WTC11 (cell line): ENCODE measurements around the gene SMIM11. TPM values are rescaled to one million over a fixed set of nuclear protein-coding genes. Genes with fewer than 3 reads are reported as not detected.

Experiments
- ATAC-seq: fragments of 200-7000 bp; cut with Tn5 transposase; 2 replicates; pipeline ENCODE4 v1.10.0; 2021; ENCODE audit warnings: mild to moderate bottlenecking, moderate library complexity
- CTCF ChIA-PET: fragments of 300-600 bp; sonication (Branson Sonifier 250); formaldehyde crosslinking; loops from one replicate; lab custom pipeline; 2021; ENCODE audit warnings: antibody characterized with exemption; lab: Charles Lee
- POLR2A ChIA-PET: fragments of 350-600 bp; sonication (Branson Sonifier 250); formaldehyde crosslinking; loops from one replicate; lab custom pipeline; 2021; ENCODE audit warnings: antibody characterized with exemption; lab: Charles Lee
- DNase-seq: peaks from one replicate; pipeline ENCODE4 v3.0.0; 2021; ENCODE audit warnings: low spot score
- H3K27ac Mint-ChIP-seq: 2 replicates; pipeline ENCODE4 v1.8.0; 2021; ENCODE audit warnings: mixed read lengths
- H3K27me3 Mint-ChIP-seq: 2 replicates; pipeline ENCODE4 v1.8.0; 2021; ENCODE audit warnings: low read depth, mild to moderate bottlenecking, moderate library complexity, mixed read lengths
- H3K36me3 Mint-ChIP-seq: 2 replicates; pipeline ENCODE4 v1.8.0; 2021; ENCODE audit warnings: mixed read lengths
- H3K4me1 Mint-ChIP-seq: 2 replicates; pipeline ENCODE4 v1.8.0; 2022; ENCODE audit warnings: mixed read lengths
- H3K4me3 Mint-ChIP-seq: 2 replicates; pipeline ENCODE4 v1.8.0; 2021; ENCODE audit warnings: mild to moderate bottlenecking, moderate library complexity, mixed read lengths
- H3K9me3 Mint-ChIP-seq: 2 replicates; pipeline ENCODE4 v1.8.0; 2021; ENCODE audit warnings: mixed read lengths
- ATF3 ChIP-seq: sonication (generic); formaldehyde crosslinking; conservative IDR thresholded peaks from 2 replicates; pipeline ENCODE4 v1.8.1; 2022; ENCODE audit warnings: mild to moderate bottlenecking, missing genetic modification reagents
- CREB1 ChIP-seq: sonication (generic); formaldehyde crosslinking; IDR thresholded peaks from 2 replicates; pipeline ENCODE4 v1.8.0; 2023; ENCODE audit warnings: mild to moderate bottlenecking, missing genetic modification reagents
- CTCF ChIP-seq: fragments of 200-600 bp; IDR thresholded peaks from 2 replicates; pipeline ENCODE4 v1.8.0; 2022; ENCODE audit warnings: antibody characterized with exemption
- EMX1 ChIP-seq: fragments of 250-450 bp; sonication (Bioruptor Pico); IDR thresholded peaks from 2 replicates; pipeline ENCODE4 v1.8.0; 2021; ENCODE audit warnings: mild to moderate bottlenecking
- ETV6 ChIP-seq: sonication (generic); formaldehyde crosslinking; IDR thresholded peaks from 2 replicates; pipeline ENCODE4 v1.8.1; 2022; ENCODE audit warnings: mild to moderate bottlenecking, missing genetic modification reagents
- FOXK1 ChIP-seq: sonication (generic); formaldehyde crosslinking; IDR thresholded peaks from 2 replicates; pipeline ENCODE4 v1.8.0; 2022; ENCODE audit warnings: mild to moderate bottlenecking, moderate library complexity, missing genetic modification reagents
- FOXP1 ChIP-seq: sonication (generic); formaldehyde crosslinking; IDR thresholded peaks from 2 replicates; pipeline ENCODE4 v1.8.0; 2022; ENCODE audit warnings: missing genetic modification reagents, mild to moderate bottlenecking, moderate library complexity, borderline replicate concordance
- FOXP4 ChIP-seq: sonication (generic); formaldehyde crosslinking; IDR thresholded peaks from 2 replicates; pipeline ENCODE4 v1.8.0; 2022; ENCODE audit warnings: mild to moderate bottlenecking, missing genetic modification reagents
- GTF2I ChIP-seq: fragments of 250-450 bp; sonication (Bioruptor Pico); conservative IDR thresholded peaks from 2 replicates; pipeline ENCODE4 v1.4.0; 2021; ENCODE audit warnings: mild to moderate bottlenecking
- HMGA2 ChIP-seq: fragments of 250-450 bp; sonication (Bioruptor Pico); IDR thresholded peaks from 2 replicates; pipeline ENCODE4 v1.4.0; 2021; ENCODE audit warnings: mild to moderate bottlenecking, moderate library complexity
- HMGXB4 ChIP-seq: sonication (generic); formaldehyde crosslinking; IDR thresholded peaks from 2 replicates; pipeline ENCODE4 v1.8.1; 2023; ENCODE audit warnings: mild to moderate bottlenecking, moderate library complexity, missing genetic modification reagents
- IRF2 ChIP-seq: sonication (generic); formaldehyde crosslinking; IDR thresholded peaks from 2 replicates; pipeline ENCODE4 v1.8.0; 2022; ENCODE audit warnings: low read depth, missing genetic modification reagents, borderline replicate concordance
- MXD4 ChIP-seq: fragments of 250-450 bp; sonication (Bioruptor Pico); IDR thresholded peaks from 2 replicates; pipeline ENCODE4 v1.8.0; 2021; ENCODE audit warnings: mild to moderate bottlenecking, moderate library complexity, borderline replicate concordance
- NFE2L1 ChIP-seq: sonication (generic); formaldehyde crosslinking; IDR thresholded peaks from 2 replicates; pipeline ENCODE4 v1.8.1; 2023; ENCODE audit warnings: missing genetic modification reagents
- PREB ChIP-seq: sonication (generic); formaldehyde crosslinking; IDR thresholded peaks from 2 replicates; pipeline ENCODE4 v1.8.1; 2022; ENCODE audit warnings: mild to moderate bottlenecking, missing genetic modification reagents, moderate library complexity, borderline replicate concordance
- SMAD4 ChIP-seq: sonication (generic); formaldehyde crosslinking; IDR thresholded peaks from 2 replicates; pipeline ENCODE4 v1.8.0; 2022; ENCODE audit warnings: mild to moderate bottlenecking, missing genetic modification reagents
- TP53 ChIP-seq: sonication (generic); formaldehyde crosslinking; IDR thresholded peaks from 2 replicates; pipeline ENCODE4 v1.8.1; 2023; ENCODE audit warnings: mild to moderate bottlenecking, missing genetic modification reagents
- ZBTB21 ChIP-seq: sonication (generic); formaldehyde crosslinking; IDR thresholded peaks from 2 replicates; pipeline ENCODE4 v1.8.1; 2023; ENCODE audit warnings: mild to moderate bottlenecking, missing genetic modification reagents, borderline replicate concordance
- ZNF232 ChIP-seq: sonication (generic); formaldehyde crosslinking; IDR thresholded peaks from 2 replicates; pipeline ENCODE4 v1.8.0; 2022; ENCODE audit warnings: mild to moderate bottlenecking, missing genetic modification reagents
- ZNF263 ChIP-seq: sonication (generic); formaldehyde crosslinking; IDR thresholded peaks from 2 replicates; pipeline ENCODE4 v1.8.1; 2022; ENCODE audit warnings: low read depth, mild to moderate bottlenecking, moderate library complexity, missing genetic modification reagents
- total RNA-seq: library from RNA; stranded (reverse); gene quantifications from 3 replicates; pipeline ENCODE4 v1.2.3, GENCODE V29; 2021

Gene SMIM11
- total RNA-seq, 1 experiment from 2014 or later: 1.4 TPM

GRCh38 chr21:34358866-34359265 lies 16.4 kb upstream of the SMIM11 start:
- Mint-ChIP-seq H3K27ac (no peak overlapping the region), H3K4me1 (peaks cover 3% of the 10 kb centered on the region), H3K4me3 (no peak overlapping the region), H3K36me3 (peaks cover 5% of the 10 kb centered on the region; the same call in 1 of the 2 replicates), H3K9me3 (peaks cover 17% of the 10 kb centered on the region)
- ChIA-PET POLR2A (no interaction called here), CTCF (no interaction called here)
- TF ChIP-seq GTF2I (CRISPR knock-in tag): 0 out of 2 replicates have a peak, but pooled peaks have one; percentile 54
- no peak for TF ChIP-seq ZNF232 (CRISPR knock-in tag)
- no peak for TF ChIP-seq ETV6
- TF ChIP-seq FOXP1 (CRISPR knock-in tag): no peak
- TF ChIP-seq MXD4 (CRISPR knock-in tag): no peak
- TF ChIP-seq, all 79 proteins: peak for 1
- no peaks in the 10 kb centered on the region; the same call in none of the 2 replicates for H3K27me3 Mint-ChIP-seq
- DNase-seq (no peak), ATAC-seq (no peak)

- Mint-ChIP-seq H3K36me3 (peaks cover 5% of the 10 kb centered on the region; the same call in 1 of the 2 replicates), H3K4me1 (peaks cover 2% of the 10 kb centered on the region; the same call in 1 of the 2 replicates), H3K4me3 (no peak overlapping the region), H3K9me3 (peaks cover 17% of the 10 kb centered on the region), H3K27ac (no peak overlapping the region), H3K27me3 (no peaks in the 10 kb centered on the region; the same call in 1 of the 2 replicates)
- CTCF ChIA-PET: interaction anchor here (0.7 to 1.5 kb wide), 3 partner anchors 136 to 468 kb away, joined by 3 read pairs; no protein-coding TSS in a partner anchor
- ATAC-seq (no peak), DNase-seq (no peak)
- TF ChIP-seq HMGXB4 (CRISPR knock-in tag): no peak
- no peak for TF ChIP-seq TP53
- TF ChIP-seq SMAD4 (CRISPR knock-in tag): no peak
- TF ChIP-seq EMX1 (CRISPR knock-in tag): no peak
- TF ChIP-seq PREB (CRISPR knock-in tag): no peak
- TF ChIP-seq HMGA2 (CRISPR knock-in tag): no peak
- TF ChIP-seq FOXK1 (CRISPR knock-in tag): no peak
- POLR2A ChIA-PET: no interaction called here
Observed at GRCh38 chr21:34360488-34361241, 14.6 kb upstream of the SMIM11 start.

GRCh38 chr21:34362136-34362444 lies 13.2 kb upstream of the SMIM11 start:
- Mint-ChIP-seq H3K27ac (no peak overlapping the region), H3K36me3 (peaks cover 5% of the 10 kb centered on the region; the same call in 1 of the 2 replicates), H3K4me1 (peaks cover 2% of the 10 kb centered on the region; the same call in 1 of the 2 replicates), H3K4me3 (no peak overlapping the region)
- TF ChIP-seq FOXK1 (CRISPR knock-in tag) (no peak), GTF2I (CRISPR knock-in tag) (no peak), EMX1 (CRISPR knock-in tag) (no peak), ATF3 (CRISPR knock-in tag) (no peak), CTCF (no peak; the same call in 1 of the 2 replicates), ZBTB21 (CRISPR knock-in tag) (no peak), IRF2 (no peak), NFE2L1 (CRISPR knock-in tag) (no peak), ZNF263 (CRISPR knock-in tag) (no peak), CREB1 (CRISPR knock-in tag) (no peak), FOXP4 (no peak)
- TF ChIP-seq, all 79 proteins: peak for 0
- ChIA-PET CTCF (interaction anchor here (0.6 to 2.3 kb wide), 6 partner anchors 14 to 469 kb away, joined by 3 to 8 read pairs (median 5); no protein-coding TSS in a partner anchor), POLR2A (no interaction called here)
- peaks cover 17% of the 10 kb centered on the region for H3K9me3 Mint-ChIP-seq
- ATAC-seq (no peak), DNase-seq (no peak)
- no peaks in the 10 kb centered on the region; the same call in 1 of the 2 replicates for H3K27me3 Mint-ChIP-seq
